Ectodermal cell (in vitro differentiated cells): ENCODE results near the gene PLEKHB2.
"Not testable (repeated sequence)": the region's sequence is repeated elsewhere in the genome, so short reads cannot be mapped to it uniquely, and the experiment has no call there.

Experiments
- H3K27ac ChIP-seq: 2 replicates; pipeline ENCODE4 v1.7.0; 2013; ENCODE audit warnings: mild to moderate bottlenecking, low read depth, low read length; ENCODE audit not compliant: insufficient read depth, poor library complexity, severe bottlenecking
- H3K27me3 ChIP-seq: 2 replicates; pipeline ENCODE4 v1.7.0; 2013; ENCODE audit warnings: mild to moderate bottlenecking, low read length; ENCODE audit not compliant: insufficient read depth, control insufficient read depth, poor library complexity, severe bottlenecking
- H3K36me3 ChIP-seq: one replicate; pipeline ENCODE4 v1.7.0; 2013; ENCODE audit warnings: low read length; ENCODE audit not compliant: control insufficient read depth, insufficient read depth
- H3K4me1 ChIP-seq: one replicate; pipeline ENCODE4 v1.7.0; 2013; ENCODE audit warnings: low read length; ENCODE audit not compliant: control insufficient read depth, insufficient read depth
- H3K4me3 ChIP-seq: 2 replicates; pipeline ENCODE4 v1.7.0; 2013; ENCODE audit warnings: low read depth, low read length, control low read depth; ENCODE audit not compliant: insufficient read depth
- H3K9me3 ChIP-seq: 2 replicates; pipeline ENCODE4 v1.7.0; 2013; ENCODE audit warnings: mild to moderate bottlenecking, low read length, moderate library complexity; ENCODE audit not compliant: control insufficient read depth
- WGBS, 2 experiments: methylation state at CpG; one replicate each; pipeline ENCODE4 v1.1.7; 2013; ENCODE audit warnings: missing lambda C conversion rate in 2 of 2; 5-methylcytosine and 5-hydroxymethylcytosine counted together

PLEKHB2 gene

DNA sequence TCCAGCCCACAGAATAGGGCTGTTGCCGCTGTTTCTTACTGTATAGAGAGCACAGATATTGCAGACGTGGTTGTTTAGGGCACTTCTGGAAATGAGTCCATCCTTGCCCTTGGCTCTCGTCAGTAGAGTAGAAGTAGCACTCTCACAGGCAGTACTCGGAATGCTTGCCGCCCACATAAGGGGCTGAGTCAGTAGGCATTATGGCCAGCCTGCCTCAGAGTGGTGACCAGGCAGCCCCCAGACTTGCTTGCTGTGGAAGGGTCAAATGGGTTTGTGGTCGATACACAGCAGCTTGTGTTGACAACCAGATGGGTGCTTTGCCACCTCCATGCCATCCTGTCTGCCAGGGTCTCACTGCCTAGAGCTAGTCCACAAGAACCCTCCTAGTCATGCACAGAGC lies 38.7 kb downstream of the PLEKHB2 start:
- Histone ChIP-seq H3K36me3 (peaks cover 25% of the 10 kb centered on the region), H3K27ac (no peak overlapping the region), H3K4me3 (no peak overlapping the region), H3K9me3 (no peaks in the 10 kb centered on the region), H3K27me3 (no peaks in the 10 kb centered on the region), H3K4me1 (no peaks in the 10 kb centered on the region)
- 92 to 97% methylated on average over 6 of the region's 6 CpGs for WGBS, 2 experiments

DNA sequence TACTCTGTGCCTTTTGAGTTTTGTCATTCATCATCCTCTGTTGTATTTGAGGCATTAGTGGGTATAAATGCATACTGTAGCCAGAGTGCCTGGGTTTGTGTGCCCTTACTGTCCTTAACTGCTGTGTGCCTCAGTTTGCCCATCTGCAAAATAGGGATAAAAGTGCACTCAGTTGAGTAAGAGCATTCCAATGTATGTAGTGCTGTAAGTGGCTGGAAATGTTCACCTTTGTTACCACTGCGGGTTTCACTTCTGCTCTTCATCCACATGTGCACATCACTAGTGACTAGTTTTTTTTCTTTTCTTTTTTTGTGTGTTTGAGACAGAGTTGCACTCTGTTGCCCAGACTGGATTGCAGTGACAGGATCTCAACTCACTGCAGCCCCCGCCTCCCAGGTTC lies 39.9 kb downstream of the PLEKHB2 start:
- H3K36me3 ChIP-seq: peaks cover 32% of the 10 kb centered on the region
- 90 to 98% methylated on average over 2 of the region's 2 CpGs for WGBS, 2 experiments
- no peaks in the 10 kb centered on the region for H3K27me3 ChIP-seq

DNA sequence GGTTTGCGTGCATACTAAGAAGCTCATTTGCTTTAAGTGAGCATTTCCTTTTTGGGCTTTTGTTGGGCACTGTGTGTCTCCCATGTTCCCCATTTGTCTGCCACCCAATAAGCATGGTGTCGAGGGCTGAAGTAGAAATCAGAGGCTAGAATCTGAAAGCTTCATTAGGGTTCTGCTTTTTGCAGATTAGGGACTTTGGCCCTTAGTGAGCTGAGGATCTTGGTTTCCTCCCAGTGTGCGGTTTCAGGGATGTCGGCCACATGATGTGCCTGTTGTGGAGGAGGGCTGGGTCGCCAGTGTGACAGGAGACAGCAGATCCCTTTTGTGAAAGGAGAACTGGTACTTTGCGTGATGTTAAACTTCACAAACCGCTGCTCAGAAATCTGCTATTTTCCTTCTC lies 41.1 kb downstream of the PLEKHB2 start:
- Histone ChIP-seq H3K27ac (no peak overlapping the region), H3K9me3 (no peaks in the 10 kb centered on the region), H3K4me1 (no peaks in the 10 kb centered on the region), H3K27me3 (no peaks in the 10 kb centered on the region), H3K4me3 (no peak overlapping the region), H3K36me3 (peaks cover 25% of the 10 kb centered on the region)
- WGBS, 2 experiments: 95 to 96% methylated on average over 7 of the region's 7 CpGs

More for the DNA sequence above, 39.9 kb downstream of the PLEKHB2 start:
- H3K27ac ChIP-seq: no peak overlapping the region
- H3K4me3 ChIP-seq: no peak overlapping the region
- H3K4me1 ChIP-seq: no peaks in the 10 kb centered on the region
- no peaks in the 10 kb centered on the region for H3K9me3 ChIP-seq

DNA sequence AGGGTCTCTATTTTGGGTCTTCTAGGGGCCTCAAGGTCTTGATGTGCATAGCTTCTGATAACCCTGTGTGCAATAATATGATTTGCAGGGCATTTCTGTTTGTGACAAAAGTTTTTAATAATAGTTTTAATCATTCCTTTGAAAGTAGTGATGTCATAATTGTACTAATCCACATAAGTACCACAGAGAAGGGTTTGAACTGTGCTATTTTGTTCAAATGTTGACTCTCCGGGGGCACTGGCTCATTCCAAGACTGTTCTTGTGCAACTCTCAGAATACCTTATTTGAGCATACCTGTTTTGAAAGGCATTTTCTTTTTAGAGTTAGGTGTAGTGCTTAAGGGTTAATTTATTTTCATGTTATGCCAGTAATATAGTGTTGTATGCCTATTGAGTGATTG lies 41.6 kb downstream of the PLEKHB2 start:
- Histone ChIP-seq H3K27me3 (no peaks in the 10 kb centered on the region), H3K9me3 (no peaks in the 10 kb centered on the region), H3K4me3 (no peak overlapping the region), H3K36me3 (peaks cover 25% of the 10 kb centered on the region), H3K4me1 (no peaks in the 10 kb centered on the region), H3K27ac (no peak overlapping the region)
- WGBS, 2 experiments: 100% methylated on average over 1 of the region's 1 CpG

DNA sequence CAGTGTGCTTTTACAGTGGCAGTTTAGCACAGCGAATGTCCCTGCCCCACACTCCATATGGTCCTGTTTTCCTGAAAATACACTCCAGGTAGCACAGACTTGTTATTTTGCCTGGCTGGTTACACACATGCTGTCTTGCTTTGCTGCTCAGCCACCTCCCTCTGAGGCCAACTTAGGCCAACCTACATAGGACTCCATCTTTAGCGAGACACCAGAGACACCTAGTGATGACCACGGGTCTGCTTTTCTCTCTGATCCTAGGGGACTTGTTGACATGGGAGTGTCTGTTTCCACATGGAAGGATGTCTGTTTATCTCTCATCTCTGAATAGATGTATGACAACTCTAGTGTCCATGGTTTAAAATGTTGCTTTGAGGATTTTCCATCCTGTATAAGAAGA lies 43.3 kb downstream of the PLEKHB2 start:
- no peaks in the 10 kb centered on the region for H3K27me3 ChIP-seq
- peaks cover 18% of the 10 kb centered on the region for H3K36me3 ChIP-seq
- no peaks in the 10 kb centered on the region for H3K9me3 ChIP-seq
- H3K4me1 ChIP-seq: no peaks in the 10 kb centered on the region
- no peak overlapping the region for H3K4me3 ChIP-seq
- H3K27ac ChIP-seq: no peak overlapping the region
- 92 to 94% methylated on average over 3 of the region's 3 CpGs for WGBS, 2 experiments

DNA sequence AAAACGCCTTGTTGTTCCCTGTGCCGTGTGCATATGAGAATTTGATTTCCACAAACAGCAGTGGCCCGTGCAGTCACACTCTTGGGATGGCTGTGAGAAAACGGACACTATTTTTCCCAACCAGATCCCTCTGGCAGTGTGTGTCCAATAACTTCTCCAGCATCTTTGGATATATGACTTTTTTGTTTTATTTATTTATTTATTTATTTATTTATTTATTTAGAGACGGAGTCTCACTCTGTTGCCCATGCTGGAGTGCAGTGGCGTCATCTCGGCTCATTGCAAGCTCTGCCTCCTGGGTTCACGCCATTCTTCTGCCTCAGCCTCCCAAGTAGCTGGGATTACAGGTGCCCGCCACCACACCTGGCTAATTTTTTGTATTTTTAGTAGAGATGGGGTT lies 45.0 kb downstream of the PLEKHB2 start:
- H3K4me3 ChIP-seq, H3K27ac ChIP-seq, H3K27me3 ChIP-seq, H3K4me1 ChIP-seq, H3K9me3 ChIP-seq: not testable (repeated sequence)
- peaks cover 14% of the 10 kb centered on the region for H3K36me3 ChIP-seq
- 98% methylated on average over 9 of the region's 9 CpGs for WGBS, 2 experiments

DNA sequence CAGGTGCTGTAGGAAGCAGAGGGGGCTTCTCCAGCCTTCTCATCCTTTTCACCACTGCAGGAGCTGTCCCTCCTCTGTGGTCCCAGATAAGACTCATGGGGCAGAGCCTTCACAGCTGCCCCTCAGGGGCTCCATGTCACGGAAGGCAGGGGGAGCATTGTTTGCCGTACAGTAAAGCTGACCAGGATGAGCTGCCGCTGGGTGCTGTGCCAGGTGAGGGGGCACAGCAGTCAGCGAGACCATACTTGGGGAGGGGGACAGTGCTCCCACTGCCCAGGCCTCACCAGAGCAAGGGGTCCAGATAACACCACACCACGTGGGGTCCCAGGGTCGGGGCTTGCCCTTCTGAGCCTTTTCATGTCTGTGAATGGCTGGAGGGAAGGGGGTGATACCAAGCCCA lies 46.3 kb downstream of the PLEKHB2 start:
- WGBS, 2 experiments: 87 to 95% methylated on average over 6 of the region's 6 CpGs
- Histone ChIP-seq H3K4me1 (no peaks in the 10 kb centered on the region), H3K27me3 (no peaks in the 10 kb centered on the region), H3K36me3 (peaks cover 14% of the 10 kb centered on the region), H3K9me3 (no peaks in the 10 kb centered on the region), H3K27ac (no peak overlapping the region), H3K4me3 (no peak overlapping the region)

DNA sequence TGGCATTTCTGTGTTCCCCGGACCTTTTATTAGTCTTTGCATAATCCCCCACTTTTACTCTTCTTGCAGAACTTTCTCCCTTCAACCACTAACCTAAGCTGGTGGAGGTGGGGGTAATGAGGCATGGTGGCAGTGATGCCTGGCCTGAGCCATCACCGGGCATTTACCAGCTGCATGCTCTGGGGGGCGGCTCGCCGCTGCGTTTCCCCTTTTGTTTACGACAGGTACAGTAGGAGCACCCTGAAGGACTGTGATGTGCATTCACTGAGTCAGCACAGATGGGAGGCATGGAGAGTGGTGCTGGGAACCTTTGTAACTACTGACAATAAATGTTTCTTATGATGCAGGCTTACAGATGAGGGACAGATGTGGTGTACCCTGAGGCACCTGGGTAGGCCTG lies 46.9 kb downstream of the PLEKHB2 start:
- H3K36me3 ChIP-seq: peaks cover 14% of the 10 kb centered on the region
- H3K4me3 ChIP-seq: no peak overlapping the region
- no peaks in the 10 kb centered on the region for H3K4me1 ChIP-seq
- 73 to 75% methylated on average over 6 to 7 of the region's 7 CpGs for WGBS, 2 experiments
- H3K27me3 ChIP-seq: no peaks in the 10 kb centered on the region
- H3K9me3 ChIP-seq: no peaks in the 10 kb centered on the region
- no peak overlapping the region for H3K27ac ChIP-seq

DNA sequence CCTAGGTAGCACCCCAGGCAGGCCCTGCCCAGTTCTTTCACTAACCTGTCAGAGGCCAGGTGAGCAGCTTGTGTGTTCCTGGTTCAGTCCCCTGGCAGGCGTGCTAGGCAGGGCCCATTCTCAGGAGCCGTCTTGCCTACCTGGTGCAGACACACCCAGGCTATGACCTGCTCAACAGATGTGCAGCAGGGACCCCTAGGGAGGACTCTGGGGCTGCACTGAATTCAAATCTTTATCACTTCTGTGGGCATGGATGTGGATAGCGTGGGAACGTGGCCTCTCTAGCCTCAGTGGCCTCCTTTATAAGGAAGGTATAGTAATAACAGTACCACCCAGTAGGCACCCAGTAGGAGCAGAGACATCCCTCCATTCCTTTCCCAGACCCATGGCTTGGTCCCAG lies 48.4 kb downstream of the PLEKHB2 start:
- Histone ChIP-seq H3K4me3 (no peak overlapping the region), H3K27me3 (no peaks in the 10 kb centered on the region), H3K4me1 (no peaks in the 10 kb centered on the region), H3K36me3 (peaks cover 10% of the 10 kb centered on the region), H3K9me3 (no peaks in the 10 kb centered on the region), H3K27ac (no peak overlapping the region)
- 77 to 80% methylated on average over 4 of the region's 4 CpGs for whole genome bisulfite sequencing, 2 experiments

DNA sequence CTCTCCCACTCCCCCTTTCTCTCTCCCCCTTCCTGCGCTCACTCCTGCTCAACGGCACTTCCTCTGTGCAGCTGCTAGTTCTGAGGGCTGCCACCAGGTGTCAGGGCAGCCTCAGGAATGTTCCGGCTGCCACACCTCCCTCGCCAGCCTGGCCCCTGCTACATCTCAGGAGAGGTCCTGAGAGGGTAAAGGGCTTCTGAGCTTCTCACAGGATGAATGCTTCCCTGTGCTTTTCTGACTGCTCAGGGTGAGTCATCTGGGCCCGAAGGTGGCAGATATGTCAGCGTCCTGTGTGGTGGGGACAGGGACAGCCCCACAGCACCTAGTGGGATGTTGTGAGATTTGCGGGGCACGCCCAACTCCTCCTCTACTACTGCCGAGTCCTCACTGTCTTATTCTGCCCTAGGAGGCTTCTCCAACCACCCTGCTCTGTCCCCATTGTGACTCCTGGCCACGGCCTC lies 49.0 kb downstream of the PLEKHB2 start:
- no peaks in the 10 kb centered on the region for H3K9me3 ChIP-seq
- no peaks in the 10 kb centered on the region for H3K27me3 ChIP-seq
- H3K4me3 ChIP-seq: no peak overlapping the region
- no peak overlapping the region for H3K27ac ChIP-seq
- peaks cover 7% of the 10 kb centered on the region for H3K36me3 ChIP-seq
- no peaks in the 10 kb centered on the region for H3K4me1 ChIP-seq
- WGBS, 2 experiments: 43 to 44% methylated on average over 10 of the region's 10 CpGs

DNA sequence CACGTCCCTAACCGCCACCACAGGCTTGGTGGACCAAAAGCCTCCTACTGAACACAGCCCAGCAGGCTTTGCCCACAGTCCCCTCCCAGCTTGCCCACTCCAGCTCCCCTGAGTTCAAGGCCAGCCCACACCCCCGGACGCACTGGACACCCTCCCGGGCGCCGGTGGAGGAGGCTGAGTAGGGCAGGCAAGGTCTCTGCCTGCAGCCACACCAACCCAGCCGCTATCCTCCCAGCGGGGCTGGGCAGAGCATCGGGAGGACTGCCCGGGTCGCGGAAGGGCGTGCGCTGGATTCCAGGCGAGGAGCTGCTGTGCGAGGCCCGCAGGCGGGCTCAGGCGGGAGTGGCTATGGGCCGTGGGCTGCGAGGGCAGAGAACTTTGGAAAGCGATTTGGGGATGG lies 49.5 kb downstream of the PLEKHB2 start:
- H3K27ac ChIP-seq: no peak overlapping the region
- no peaks in the 10 kb centered on the region for H3K27me3 ChIP-seq
- H3K9me3 ChIP-seq: no peaks in the 10 kb centered on the region
- H3K4me3 ChIP-seq: no peak overlapping the region
- no peaks in the 10 kb centered on the region for H3K4me1 ChIP-seq
- H3K36me3 ChIP-seq: peaks cover 3% of the 10 kb centered on the region
- 94 to 95% methylated on average over 23 of the region's 23 CpGs for WGBS, 2 experiments
